ENCODE measurements around the gene ZNF138. TPM values are rescaled to one million over a fixed set of nuclear protein-coding genes. Genes with fewer than 3 reads are reported as not detected.
"Not testable (repeated sequence)": the region's sequence is repeated elsewhere in the genome, so short reads cannot be mapped to it uniquely, and the experiment has no call there.

The ZNF138 gene
- polyA plus RNA-seq, 1 donor (not counting 4 experiments of a cell fraction or from before 2014, with no cell fraction given), result 6.3 TPM

- H3K4me3 ChIP-seq (ENCODE audit: control insufficient read depth in 2 of 3, extremely low read depth in 1 of 3, insufficient read depth in 2 of 3, low read depth in 1 of 3, low read length in 3 of 3), result no peak overlapping the region
- H3K27me3 ChIP-seq (ENCODE audit: control insufficient read depth, extremely low read depth, insufficient read depth, low read length), result no peaks in the 10 kb centered on the region
- H3K9me3 ChIP-seq (ENCODE audit: control insufficient read depth, low read depth, low read length), result no peaks in the 10 kb centered on the region
- no peaks in the 10 kb centered on the region for H4K20me1 ChIP-seq (ENCODE audit: control insufficient read depth, extremely low read depth, insufficient read depth, low read length)
- no peaks in the 10 kb centered on the region for H3K9me1 ChIP-seq (ENCODE audit: control insufficient read depth, extremely low read depth, insufficient read depth, low read length)
- no peak for DNase-seq (ENCODE audit: low read depth, low spot score)
- no peaks in the 10 kb centered on the region for H3K79me2 ChIP-seq (ENCODE audit: control insufficient read depth, insufficient read depth, low read length)
- no peaks in the 10 kb centered on the region for H3K36me3 ChIP-seq (ENCODE audit: control insufficient read depth in 2 of 2, extremely low read depth in 1 of 2, insufficient read depth in 2 of 2, low read length in 2 of 2)
- H3K27ac ChIP-seq (ENCODE audit: control insufficient read depth, insufficient read depth, low read length), result no peak overlapping the region
- no peak overlapping the region for H3K9ac ChIP-seq (ENCODE audit: control insufficient read depth, extremely low read depth, insufficient read depth, low read length)
- no peak overlapping the region for H2AFZ ChIP-seq (ENCODE audit: control insufficient read depth, low read length)
- no peak for FAIRE-seq
- TF ChIP-seq EZH2 (IDR thresholded peaks at IDR 0.05; ENCODE audit: low read length) (no peak), CTCF (optimal IDR thresholded peaks at IDR 0.05 in 1 of 3, IDR thresholded peaks at IDR 0.05 in 1 of 3, conservative IDR thresholded peaks at IDR 0.05 in 1 of 3; ENCODE audit: extremely low read depth in 1 of 3, insufficient read depth in 2 of 3, low read length in 3 of 3) (no peak)
- dilution Hi-C loops (cut with MboI; ENCODE audit: extremely low pct_ligation_motif_present, low sequenced_read_pairs), result no loop called here
- no peak overlapping the region for H3K4me2 ChIP-seq (ENCODE audit: control insufficient read depth, extremely low read depth, insufficient read depth, low read depth, low read length)
- no peaks in the 10 kb centered on the region for H3K4me1 ChIP-seq (ENCODE audit: control insufficient read depth, extremely low read depth, insufficient read depth, low read length)
Observed at GRCh38 chr7:64774204-64774842, 19.9 kb upstream of the ZNF138 start.

- Histone ChIP-seq H3K9me1 (ENCODE audit: control insufficient read depth, extremely low read depth, insufficient read depth, low read length) (no peaks in the 10 kb centered on the region), H4K20me1 (ENCODE audit: control insufficient read depth, extremely low read depth, insufficient read depth, low read length) (no peaks in the 10 kb centered on the region), H3K27ac (ENCODE audit: control insufficient read depth, insufficient read depth, low read length) (no peak overlapping the region), H3K9ac (ENCODE audit: control insufficient read depth, extremely low read depth, insufficient read depth, low read length) (no peak overlapping the region), H3K4me2 (ENCODE audit: control insufficient read depth, extremely low read depth, insufficient read depth, low read depth, low read length) (no peak overlapping the region), H3K4me1 (ENCODE audit: control insufficient read depth, extremely low read depth, insufficient read depth, low read length) (no peaks in the 10 kb centered on the region), H3K36me3 (ENCODE audit: control insufficient read depth in 2 of 2, extremely low read depth in 1 of 2, insufficient read depth in 2 of 2, low read length in 2 of 2) (no peaks in the 10 kb centered on the region), H3K27me3 (ENCODE audit: control insufficient read depth, extremely low read depth, insufficient read depth, low read length) (no peaks in the 10 kb centered on the region), H3K9me3 (ENCODE audit: control insufficient read depth, low read depth, low read length) (no peaks in the 10 kb centered on the region), H2AFZ (ENCODE audit: control insufficient read depth, low read length) (no peak overlapping the region), H3K4me3 (ENCODE audit: control insufficient read depth in 2 of 3, extremely low read depth in 1 of 3, insufficient read depth in 2 of 3, low read depth in 1 of 3, low read length in 3 of 3) (no peak overlapping the region), H3K79me2 (ENCODE audit: control insufficient read depth, insufficient read depth, low read length) (no peaks in the 10 kb centered on the region)
- no peak for DNase-seq (ENCODE audit: low read depth, low spot score)
- no peak for TF ChIP-seq CTCF (optimal IDR thresholded peaks at IDR 0.05 in 1 of 3, IDR thresholded peaks at IDR 0.05 in 1 of 3, conservative IDR thresholded peaks at IDR 0.05 in 1 of 3; ENCODE audit: extremely low read depth in 1 of 3, insufficient read depth in 2 of 3, low read length in 3 of 3)
- TF ChIP-seq EZH2 (IDR thresholded peaks at IDR 0.05; ENCODE audit: low read length), result no peak
- dilution Hi-C loops (cut with MboI; ENCODE audit: extremely low pct_ligation_motif_present, low sequenced_read_pairs), result no loop called here
- no peak for FAIRE-seq
Observed at GRCh38 chr7:64775289-64775688, 18.9 kb upstream of the ZNF138 start.

- dilution Hi-C loops (cut with MboI; ENCODE audit: extremely low pct_ligation_motif_present, low sequenced_read_pairs); H3K27me3 ChIP-seq (ENCODE audit: control insufficient read depth, extremely low read depth, insufficient read depth, low read length); H3K9me3 ChIP-seq (ENCODE audit: control insufficient read depth, low read depth, low read length); FAIRE-seq; H3K4me3 ChIP-seq (ENCODE audit: control insufficient read depth in 2 of 3, extremely low read depth in 1 of 3, insufficient read depth in 2 of 3, low read depth in 1 of 3, low read length in 3 of 3); H3K9me1 ChIP-seq (ENCODE audit: control insufficient read depth, extremely low read depth, insufficient read depth, low read length); H3K27ac ChIP-seq (ENCODE audit: control insufficient read depth, insufficient read depth, low read length); H4K20me1 ChIP-seq (ENCODE audit: control insufficient read depth, extremely low read depth, insufficient read depth, low read length); H3K36me3 ChIP-seq (ENCODE audit: control insufficient read depth in 2 of 2, extremely low read depth in 1 of 2, insufficient read depth in 2 of 2, low read length in 2 of 2); H3K79me2 ChIP-seq (ENCODE audit: control insufficient read depth, insufficient read depth, low read length); H3K9ac ChIP-seq (ENCODE audit: control insufficient read depth, extremely low read depth, insufficient read depth, low read length); H2AFZ ChIP-seq (ENCODE audit: control insufficient read depth, low read length); DNase-seq (ENCODE audit: low read depth, low spot score); H3K4me2 ChIP-seq (ENCODE audit: control insufficient read depth, extremely low read depth, insufficient read depth, low read depth, low read length); H3K4me1 ChIP-seq (ENCODE audit: control insufficient read depth, extremely low read depth, insufficient read depth, low read length): not testable (repeated sequence)
Observed at GRCh38 chr7:64784842-64785241, 9.4 kb upstream of the ZNF138 start.

Measured in keratinocyte (primary cell).